HepG2 (cell line): Measurements from ENCODE around the gene SPATS2. TPM values are rescaled to one million over a fixed set of nuclear protein-coding genes. Genes with fewer than 3 reads are reported as not detected.

Source experiments
- ARID2 ChIP-seq: sonication (generic); formaldehyde crosslinking; IDR thresholded peaks from 2 replicates; pipeline ENCODE4 v1.8.1; 2022; ENCODE audit warnings: mild to moderate bottlenecking, missing genetic modification reagents, borderline replicate concordance
- CEBPZ ChIP-seq: IDR thresholded peaks from 2 replicates; pipeline ENCODE4 v1.6.1; 2012; ENCODE audit warnings: low read length, improper control_type of control experiment
- CREB3 ChIP-seq: sonication (generic); formaldehyde crosslinking; IDR thresholded peaks from 2 replicates; pipeline ENCODE4 v1.5.0; 2020; ENCODE audit warnings: missing genetic modification reagents
- FOSL1 ChIP-seq: sonication (generic); formaldehyde crosslinking; IDR thresholded peaks from 2 replicates; pipeline ENCODE4 v1.9.0; 2021; ENCODE audit warnings: missing genetic modification reagents, borderline replicate concordance
- HDAC6 ChIP-seq: fragments of 200-600 bp; sonication (generic); IDR thresholded peaks from 2 replicates; pipeline ENCODE4 v1.7.0; 2017; ENCODE audit warnings: mild to moderate bottlenecking, antibody characterized with exemption, low read length, low read depth
- KLF15 ChIP-seq: sonication (generic); formaldehyde crosslinking; IDR thresholded peaks from 2 replicates; pipeline ENCODE4 v1.8.1; 2023; ENCODE audit warnings: borderline replicate concordance, mild to moderate bottlenecking, inconsistent platforms, missing genetic modification reagents, mixed read lengths
- MTA1 ChIP-seq: sonication (generic); formaldehyde crosslinking; IDR thresholded peaks from 2 replicates; pipeline ENCODE4 v1.4.0; 2020; ENCODE audit warnings: missing genetic modification reagents, mild to moderate bottlenecking, borderline replicate concordance
- PBX3 ChIP-seq: sonication (generic); formaldehyde crosslinking; IDR thresholded peaks from 2 replicates; pipeline ENCODE4 v1.8.1; 2023; ENCODE audit warnings: missing genetic modification reagents, inconsistent platforms, borderline replicate concordance
- PLSCR1 ChIP-seq: sonication (generic); formaldehyde crosslinking; IDR thresholded peaks from 2 replicates; pipeline ENCODE4 v1.5.0; 2020; ENCODE audit warnings: missing genetic modification reagents, mild to moderate bottlenecking, borderline replicate concordance
- SIN3A ChIP-seq: IDR thresholded peaks from 2 replicates; pipeline ENCODE4 v1.6.1; 2011; ENCODE audit warnings: low read depth, mild to moderate bottlenecking, control low read depth, low read length, borderline replicate concordance
- THYN1 ChIP-seq: sonication (generic); formaldehyde crosslinking; IDR thresholded peaks from 2 replicates; pipeline ENCODE4 v1.8.1; 2023; ENCODE audit warnings: low read depth, mild to moderate bottlenecking, moderate library complexity, missing genetic modification reagents, borderline replicate concordance
- ZBTB46 ChIP-seq: sonication (generic); formaldehyde crosslinking; IDR thresholded peaks from 2 replicates; pipeline ENCODE4 v1.4.0; 2020; ENCODE audit warnings: mild to moderate bottlenecking, missing genetic modification reagents, borderline replicate concordance
- ZNF557 ChIP-seq: sonication (generic); formaldehyde crosslinking; IDR thresholded peaks from 2 replicates; pipeline ENCODE4 v1.4.0; 2020; ENCODE audit warnings: missing genetic modification reagents
- ZNF709 ChIP-seq: sonication (generic); formaldehyde crosslinking; IDR thresholded peaks from 2 replicates; pipeline ENCODE4 v1.5.0; 2020; ENCODE audit warnings: mild to moderate bottlenecking, missing genetic modification reagents
- polyA plus RNA-seq, 8 experiments: library from polyadenylated mRNA; depleted of rRNA in 3 of 8; stranded (reverse) in 7 of 8; unstranded in 1 of 8; fragments of >200 nt; fragmentation: Illumina TruSeq in 4 of 8; extraction: Trizol in 4 of 8; gene quantifications; 2 replicates each; pipeline versions ENCODE4 v1.2.1 to v1.2.3, GENCODE V29; 2011 to 2016; ENCODE audit warnings: low read depth in 4 of 8, missing spikeins in 1 of 8, mixed read lengths in 1 of 8; ENCODE audit not compliant: insufficient read depth in 1 of 8
- total RNA-seq, 5 experiments: library from RNA; depleted of rRNA; stranded (reverse); fragments of >200 nt; fragmentation: Illumina TruSeq; extraction: Trizol; gene quantifications; 2 replicates each; pipeline ENCODE4 v1.2.3, GENCODE V29; 2016; ENCODE audit warnings: low read depth in 1 of 5

Gene SPATS2
- total and polyA plus RNA-seq, 2 of the 13 experiments (the other 11 are each of a cell fraction or from before 2014, with no cell fraction given), result 19.3 to 28.1 TPM

- no peak for TF ChIP-seq CEBPZ
- 0 out of 2 replicates have a peak, but pooled peaks have one; percentile 47 for TF ChIP-seq ZNF709 (CRISPR knock-in tag)
- TF ChIP-seq THYN1 (CRISPR knock-in tag), result no peak
- TF ChIP-seq ARID2 (CRISPR knock-in tag), result peak; percentile 75; the same call in 1 of the 2 replicates
- no peak for TF ChIP-seq FOSL1 (CRISPR knock-in tag)
- 0 out of 2 replicates have a peak, but pooled peaks have one; percentile 11 for TF ChIP-seq CREB3 (CRISPR knock-in tag)
- no peak for TF ChIP-seq PLSCR1
- TF ChIP-seq HDAC6, result no peak
- TF ChIP-seq SIN3A, result peak; percentile 39; the same call in 1 of the 2 replicates
- TF ChIP-seq KLF15 (CRISPR knock-in tag), result 0 out of 2 replicates have a peak, but pooled peaks have one; percentile 13
- TF ChIP-seq MTA1, result peak; percentile 61; the same call in 1 of the 2 replicates
- TF ChIP-seq ZBTB46 (CRISPR knock-in tag), result no peak
- no peak for TF ChIP-seq ZNF557 (CRISPR knock-in tag)
- TF ChIP-seq PBX3, result no peak
Measured at GRCh38 chr12:49367381-49368239, at the start of gene SPATS2 (continued).
